ENCODE data around the gene TSPYL1.
A peak's percentile ranks its signal among the peaks of the same experiment; 100 is the strongest.

The TSPYL1 gene

GRCh38 chr6:116298273-116298672 is 18.5 kb upstream of the TSPYL1 start:
- TF ChIP-seq CTCF (IDR thresholded peaks at IDR 0.05; ENCODE audit: insufficient read depth, low read depth, low read length, missing control alignments) = no peak
- no peak for DNase-seq (ENCODE audit: low read depth)
- H3K4me3 ChIP-seq (ENCODE audit: low read length) = no peak overlapping the region

GRCh38 chr6:116292553-116292952 is 12.8 kb upstream of the TSPYL1 start:
- H3K4me3 ChIP-seq (ENCODE audit: low read length) = no peak overlapping the region
- TF ChIP-seq CTCF (IDR thresholded peaks at IDR 0.05; ENCODE audit: insufficient read depth, low read depth, low read length, missing control alignments) = no peak
- DNase-seq (ENCODE audit: low read depth) = no peak

GRCh38 chr6:116291701-116292396 is 12.1 kb upstream of the TSPYL1 start:
- no peak overlapping the region for H3K4me3 ChIP-seq (ENCODE audit: low read length)
- TF ChIP-seq CTCF (IDR thresholded peaks at IDR 0.05; ENCODE audit: insufficient read depth, low read depth, low read length, missing control alignments) = no peak
- no peak for DNase-seq (ENCODE audit: low read depth)

GRCh38 chr6:116290799-116291198 is 11.1 kb upstream of the TSPYL1 start:
- DNase-seq (ENCODE audit: low read depth) = no peak
- no peak overlapping the region for H3K4me3 ChIP-seq (ENCODE audit: low read length)
- no peak for TF ChIP-seq CTCF (IDR thresholded peaks at IDR 0.05; ENCODE audit: insufficient read depth, low read depth, low read length, missing control alignments)

GRCh38 chr6:116289876-116290275 is 10.1 kb upstream of the TSPYL1 start:
- no peak overlapping the region for H3K4me3 ChIP-seq (ENCODE audit: low read length)
- no peak for TF ChIP-seq CTCF (IDR thresholded peaks at IDR 0.05; ENCODE audit: insufficient read depth, low read depth, low read length, missing control alignments)
- peak; percentile 67 for DNase-seq (ENCODE audit: low read depth)

GRCh38 chr6:116287689-116288282 is 8.1 kb upstream of the TSPYL1 start:
- DNase-seq (ENCODE audit: low read depth) = peak; percentile 73
- no peak overlapping the region for H3K4me3 ChIP-seq (ENCODE audit: low read length)
- TF ChIP-seq CTCF (IDR thresholded peaks at IDR 0.05; ENCODE audit: insufficient read depth, low read depth, low read length, missing control alignments) = peak; percentile 84

Data from epithelial cell of esophagus (primary cell).